GM10248 (cell line): ENCODE data around the gene SOCS3.

Experiments used
- CTCF ChIA-PET: fragments of 300-600 bp; sonication (Branson Sonifier 250); formaldehyde crosslinking; extraction: SDS; loops from one replicate; lab custom pipeline; 2021; ENCODE audit warnings: antibody characterized with exemption; lab: Yijun Ruan, JAX
- POLR2A ChIA-PET: fragments of 350-650 bp; sonication (Branson Sonifier 250); formaldehyde crosslinking; extraction: SDS; loops from one replicate; lab custom pipeline; 2020; ENCODE audit warnings: antibody characterized with exemption; lab: Yijun Ruan, JAX
- DNase-seq: peaks from one replicate; pipeline ENCODE4 v3.0.0; 2012; ENCODE audit errors: extremely low spot score
- TF ChIP-seq, protein P1 (sequence below): IDR thresholded peaks from 2 replicates; pipeline ENCODE4 v1.5.1; 2012; ENCODE audit warnings: mild to moderate bottlenecking, low read depth; ENCODE audit errors: extremely low read depth, missing control alignments, control extremely low read depth

The SOCS3 gene

DNA sequence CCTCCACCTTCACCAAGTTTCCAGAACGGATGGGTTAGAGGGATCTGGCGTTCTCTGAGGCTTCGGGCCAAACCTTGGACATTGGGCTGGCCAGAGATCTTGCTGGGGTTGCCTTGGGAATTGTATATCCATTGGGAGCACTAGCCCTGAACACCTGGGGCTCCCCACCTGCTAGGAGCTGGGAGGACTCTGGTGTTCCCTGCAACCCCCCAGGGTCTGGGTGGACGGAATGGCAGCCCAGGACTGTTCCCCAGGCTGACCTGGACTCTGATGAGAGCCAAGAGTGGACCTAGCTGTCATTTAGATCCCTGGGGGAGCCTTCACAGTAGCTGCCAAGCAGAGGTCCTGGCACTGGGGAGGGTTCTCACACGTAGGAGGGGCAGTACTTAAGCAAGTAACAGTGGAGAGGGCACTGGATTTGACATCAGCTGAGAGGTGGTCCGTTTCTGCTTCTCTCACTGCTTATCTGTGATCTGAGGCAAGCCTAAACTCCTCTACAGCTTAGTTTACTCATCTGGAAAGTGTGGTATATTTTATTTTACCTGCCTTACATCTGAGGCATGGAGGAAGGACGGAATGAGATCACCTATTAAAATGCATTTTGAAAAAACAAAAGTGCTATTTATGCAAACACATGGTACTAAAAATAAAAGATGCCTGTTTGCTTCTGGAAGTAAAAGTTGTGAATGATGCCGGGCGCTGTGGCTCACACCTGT lies 11.7 kb downstream of the SOCS3 start:
- ChIA-PET POLR2A (interaction anchor here (0.6 to 1.0 kb wide), 2 partner anchors 11 kb away, joined by 3 read pairs; partner anchors contain the start of gene SOCS3), CTCF (interaction anchor here (0.8 to 1.4 kb wide), 6 partner anchors 9 to 98 kb away, joined by 3 to 4 read pairs (median 3); no protein-coding TSS in a partner anchor)
- DNase-seq: no peak
- TF ChIP-seq, protein P1, sequence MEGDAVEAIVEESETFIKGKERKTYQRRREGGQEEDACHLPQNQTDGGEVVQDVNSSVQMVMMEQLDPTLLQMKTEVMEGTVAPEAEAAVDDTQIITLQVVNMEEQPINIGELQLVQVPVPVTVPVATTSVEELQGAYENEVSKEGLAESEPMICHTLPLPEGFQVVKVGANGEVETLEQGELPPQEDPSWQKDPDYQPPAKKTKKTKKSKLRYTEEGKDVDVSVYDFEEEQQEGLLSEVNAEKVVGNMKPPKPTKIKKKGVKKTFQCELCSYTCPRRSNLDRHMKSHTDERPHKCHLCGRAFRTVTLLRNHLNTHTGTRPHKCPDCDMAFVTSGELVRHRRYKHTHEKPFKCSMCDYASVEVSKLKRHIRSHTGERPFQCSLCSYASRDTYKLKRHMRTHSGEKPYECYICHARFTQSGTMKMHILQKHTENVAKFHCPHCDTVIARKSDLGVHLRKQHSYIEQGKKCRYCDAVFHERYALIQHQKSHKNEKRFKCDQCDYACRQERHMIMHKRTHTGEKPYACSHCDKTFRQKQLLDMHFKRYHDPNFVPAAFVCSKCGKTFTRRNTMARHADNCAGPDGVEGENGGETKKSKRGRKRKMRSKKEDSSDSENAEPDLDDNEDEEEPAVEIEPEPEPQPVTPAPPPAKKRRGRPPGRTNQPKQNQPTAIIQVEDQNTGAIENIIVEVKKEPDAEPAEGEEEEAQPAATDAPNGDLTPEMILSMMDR: no peak

DNA sequence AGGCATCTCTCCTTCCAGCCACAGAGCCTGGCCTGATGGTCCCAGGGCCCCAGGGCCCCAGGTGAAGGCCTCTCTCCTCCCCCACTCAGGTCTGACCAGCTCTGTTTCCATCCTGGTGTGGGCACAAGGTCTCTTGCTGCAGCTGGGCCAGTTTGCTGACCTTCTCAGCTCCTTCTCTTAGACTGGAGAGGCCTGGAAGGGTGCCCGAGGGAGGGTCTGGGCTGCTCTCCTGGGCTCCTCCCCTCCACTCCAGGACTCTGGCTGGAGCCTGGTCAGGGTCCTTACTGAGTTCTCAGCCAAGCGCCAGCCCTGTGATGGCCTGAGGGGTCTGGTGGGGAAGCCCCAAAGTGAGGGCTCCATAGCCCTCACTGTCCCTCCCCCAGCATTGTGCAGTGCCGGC lies 12.4 kb downstream of the SOCS3 start:
- TF ChIP-seq, protein P1: no peak
- ChIA-PET POLR2A (interaction anchor here (1.0 kb wide), 1 partner anchor 12 kb away, joined by 3 read pairs; the partner anchor contains the start of gene SOCS3), CTCF (interaction anchor here (0.9 to 1.3 kb wide), 2 partner anchors 11 to 13 kb away, joined by 4 to 6 read pairs; no protein-coding TSS in a partner anchor)
- no peak for DNase-seq

DNA sequence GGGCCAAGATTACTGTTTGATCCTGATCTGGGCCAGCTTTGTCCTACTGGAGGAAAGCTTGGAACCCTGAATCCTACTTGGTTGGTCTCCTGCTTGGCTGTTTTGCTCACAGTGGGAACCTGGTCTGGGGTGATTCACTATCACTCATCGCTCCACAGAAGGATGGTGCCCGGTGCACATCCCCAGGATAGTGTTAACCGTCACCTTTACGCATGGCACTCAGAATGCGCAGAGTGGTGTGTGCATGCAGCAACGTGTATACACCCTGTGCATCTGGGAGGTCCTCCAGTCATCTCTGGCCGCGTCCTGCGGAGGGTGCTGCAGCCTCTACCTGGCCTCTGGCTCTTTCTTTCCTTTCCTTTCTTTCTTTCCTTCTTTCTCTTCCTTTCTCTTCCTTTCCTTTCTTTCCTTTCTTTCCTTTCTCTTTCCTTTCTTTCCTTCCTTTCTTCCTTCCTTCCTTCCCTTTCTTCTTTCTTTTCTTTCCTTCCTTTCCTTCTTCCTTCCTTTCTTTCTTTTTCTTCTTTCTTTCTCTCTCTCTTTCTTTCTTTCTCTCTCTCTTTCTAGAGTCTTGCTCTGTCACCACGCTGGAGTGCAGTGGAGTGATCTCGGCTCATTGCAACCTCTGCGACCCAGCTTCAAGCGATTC lies 13.1 kb downstream of the SOCS3 start:
- DNase-seq: no peak
- ChIA-PET CTCF (interaction anchor here (1.3 to 2.0 kb wide), 2 partner anchors 14 to 75 kb away, joined by 6 to 8 read pairs; no protein-coding TSS in a partner anchor), POLR2A (interaction anchor here (1.0 kb wide), 1 partner anchor 13 kb away, joined by 3 read pairs; the partner anchor contains the start of gene SOCS3)
- TF ChIP-seq, protein P1: no peak

DNA sequence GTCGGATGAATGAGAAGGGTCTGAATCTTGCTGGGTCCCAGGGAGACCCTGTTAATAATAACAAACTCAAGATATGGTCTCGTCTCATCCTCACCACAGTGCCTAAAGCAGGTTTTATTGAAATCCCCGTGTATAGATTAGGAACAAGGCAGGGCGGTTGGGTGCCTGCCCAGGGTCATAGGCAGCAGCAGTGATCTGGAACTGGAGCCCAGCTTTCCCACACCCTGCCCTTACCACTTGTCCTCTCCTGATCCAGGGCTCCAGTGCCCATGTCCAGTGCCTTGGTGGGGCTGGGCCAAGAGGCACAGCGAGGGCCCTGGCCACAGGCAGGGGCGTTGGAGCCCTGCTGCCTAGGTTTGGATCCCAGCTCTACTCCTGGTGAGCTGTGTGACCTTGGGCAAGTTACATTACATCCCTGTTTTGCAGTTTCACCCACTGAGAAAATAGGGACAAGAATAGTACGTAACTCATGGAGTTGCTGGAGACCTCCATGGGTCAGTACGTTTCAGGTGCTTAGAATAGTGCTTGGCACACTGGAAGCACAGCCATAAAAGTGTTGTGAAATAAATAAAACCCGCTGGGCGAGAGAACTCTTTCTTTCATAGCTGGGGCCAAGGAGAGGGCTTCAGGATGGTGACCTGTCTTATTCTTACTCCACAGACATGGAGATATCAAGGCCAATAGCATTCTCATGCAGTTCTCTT lies 13.9 kb downstream of the SOCS3 start:
- ChIA-PET CTCF (interaction anchor here (0.9 to 9.7 kb wide), 4 partner anchors 11 to 76 kb away, joined by 3 to 64 read pairs (median 8); partner anchors contain the start of gene SOCS3), POLR2A (no interaction called here)
- no peak for DNase-seq
- TF ChIP-seq, protein P1: no peak

DNA sequence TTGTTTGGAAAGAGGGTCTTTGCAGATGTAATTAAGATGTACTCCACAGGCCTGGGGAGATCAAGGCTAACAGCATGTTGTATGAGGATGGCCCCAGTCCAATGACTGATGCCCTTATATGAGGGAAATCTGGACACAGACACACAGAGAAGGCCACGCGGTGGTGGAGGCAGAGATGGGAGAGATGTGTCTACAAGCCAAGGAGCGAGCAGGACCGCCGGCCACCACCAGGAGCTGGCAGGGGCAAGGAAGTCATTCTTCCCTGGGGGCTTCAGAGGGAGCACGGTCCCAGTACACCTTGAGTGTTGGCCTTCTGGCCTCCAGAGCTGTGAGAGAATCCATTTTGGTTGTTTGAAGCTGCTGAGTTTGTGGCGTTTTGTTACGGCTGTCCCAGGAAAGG lies 14.7 kb downstream of the SOCS3 start:
- CTCF ChIA-PET: interaction anchor here (0.6 to 9.7 kb wide), 6 partner anchors 10 to 77 kb away, joined by 3 to 64 read pairs (median 5); partner anchors contain the start of gene SOCS3

More for the DNA sequence above, 14.7 kb downstream of the SOCS3 start:
- POLR2A ChIA-PET: interaction anchor here (1.6 kb wide), 1 partner anchor 13 kb away, joined by 4 read pairs; no protein-coding TSS in a partner anchor
- no peak for DNase-seq
- TF ChIP-seq, protein P1: no peak
